CD4-positive, alpha-beta T cell treated with Interleukin-17A for 1 hour (primary cell): ENCODE results near the gene ABCC1.

Source experiments
- DNase-seq: peaks from one replicate; pipeline ENCODE4 v3.0.0-alpha.2; 2020

ABCC1 gene

DNA sequence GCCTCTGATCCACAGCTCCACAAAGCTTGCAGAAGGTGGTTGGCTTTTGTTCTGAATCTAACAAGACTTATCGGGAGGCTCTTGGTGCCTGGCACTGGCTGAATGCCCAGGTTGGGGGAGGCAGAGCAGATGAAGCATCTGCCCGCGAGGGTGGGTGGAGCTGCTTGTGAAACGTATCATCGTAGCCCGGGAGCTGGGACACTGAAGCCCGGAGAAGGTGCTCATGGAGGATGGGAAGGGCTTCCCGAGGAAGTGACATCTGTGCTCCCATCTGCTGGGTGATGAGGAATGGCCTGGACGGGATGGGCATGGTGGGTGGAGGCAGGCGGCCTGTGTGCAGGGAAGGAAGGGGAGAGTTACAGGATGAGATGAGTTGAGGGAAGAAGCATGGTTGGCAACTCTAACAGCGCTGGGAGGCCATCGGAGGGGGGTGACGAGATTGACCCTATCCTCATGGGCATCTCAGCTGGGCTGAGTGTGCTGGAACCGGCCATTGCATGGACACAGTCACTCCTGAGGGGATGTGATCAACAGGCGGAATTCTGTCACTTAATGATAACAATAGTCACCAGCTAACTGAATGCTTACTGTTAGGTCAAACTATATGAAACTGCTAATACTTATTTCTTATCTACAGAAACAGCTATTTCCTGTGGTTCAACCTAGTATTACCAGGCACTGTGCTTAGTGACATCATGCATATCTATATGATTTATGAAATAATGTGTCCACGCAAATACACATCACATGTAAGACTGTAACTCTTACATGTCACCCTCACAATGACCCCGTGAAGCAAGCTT lies 171.2 kb downstream of the ABCC1 start:
- DNase-seq: no peak

DNA sequence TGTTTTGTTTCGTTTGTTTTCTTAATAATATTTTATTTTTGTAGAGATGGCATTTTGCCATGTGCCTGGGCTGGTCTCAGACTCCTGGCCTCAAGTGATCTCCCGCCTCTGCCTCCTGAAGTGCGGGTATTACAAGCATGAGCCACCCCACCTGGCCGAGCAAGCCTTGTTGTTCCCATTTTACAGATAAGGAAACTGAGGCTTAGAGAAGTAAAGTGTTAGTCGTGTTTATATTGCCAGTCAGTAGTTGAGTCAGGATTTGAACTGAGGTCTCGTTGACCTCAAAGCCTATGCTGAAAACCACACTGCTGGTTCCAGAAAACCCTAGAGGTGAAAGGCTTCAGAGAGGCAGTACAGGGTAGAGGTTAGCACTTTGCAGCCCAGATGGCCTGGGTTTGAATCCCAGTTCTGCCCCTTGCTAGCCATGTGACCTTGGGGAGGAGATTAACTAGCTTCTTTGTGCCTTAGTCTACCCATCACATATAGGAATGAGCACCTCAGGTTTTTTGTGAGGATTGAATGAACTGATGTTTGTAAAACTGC lies 171.8 kb downstream of the ABCC1 start:
- no peak for DNase-seq

GRCh38 chr16:16122264-16122663 lies 172.8 kb downstream of the ABCC1 start:
- no peak for DNase-seq

DNA sequence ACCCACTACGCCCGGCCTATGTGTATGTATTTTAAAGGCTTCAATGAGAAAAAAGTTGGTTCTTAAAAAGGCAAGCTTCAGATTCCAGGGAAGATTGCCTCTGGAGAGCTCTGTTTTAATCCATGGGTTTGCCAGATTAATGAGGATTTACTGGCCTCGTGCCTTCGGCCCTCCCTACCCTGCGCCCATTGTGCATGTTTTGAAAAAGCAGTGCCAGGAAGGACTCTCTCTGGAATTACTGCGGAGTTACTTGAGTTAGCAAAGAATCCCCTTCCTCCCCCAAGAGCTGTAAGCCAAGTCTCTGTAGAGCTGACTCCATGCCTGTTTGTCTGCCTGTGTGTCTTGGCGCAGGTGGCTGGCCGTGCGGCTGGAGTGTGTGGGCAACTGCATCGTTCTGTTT lies 175.0 kb downstream of the ABCC1 start:
- no peak for DNase-seq

GRCh38 chr16:16124974-16125373 lies 175.6 kb downstream of the ABCC1 start:
- DNase-seq: no peak

DNA sequence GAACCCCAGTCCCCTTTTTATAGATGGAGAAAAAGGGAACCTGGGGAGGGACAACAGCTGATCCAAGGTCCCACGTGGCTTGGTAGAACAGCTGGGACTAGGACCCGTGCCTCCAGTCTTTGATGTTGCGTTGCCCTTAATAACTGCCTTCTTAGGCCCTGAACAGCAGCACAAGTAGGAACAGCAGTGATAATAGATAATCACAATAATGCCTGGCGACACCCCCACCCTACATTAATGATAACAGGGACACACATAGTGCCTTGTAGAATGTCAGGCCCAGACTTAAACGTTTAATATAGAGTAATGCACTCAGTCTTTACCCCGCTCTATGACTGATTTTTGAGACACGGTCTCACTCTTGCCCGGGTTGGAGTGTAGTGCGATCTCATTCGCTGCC lies 177.5 kb downstream of the ABCC1 start:
- DNase-seq: no peak

DNA sequence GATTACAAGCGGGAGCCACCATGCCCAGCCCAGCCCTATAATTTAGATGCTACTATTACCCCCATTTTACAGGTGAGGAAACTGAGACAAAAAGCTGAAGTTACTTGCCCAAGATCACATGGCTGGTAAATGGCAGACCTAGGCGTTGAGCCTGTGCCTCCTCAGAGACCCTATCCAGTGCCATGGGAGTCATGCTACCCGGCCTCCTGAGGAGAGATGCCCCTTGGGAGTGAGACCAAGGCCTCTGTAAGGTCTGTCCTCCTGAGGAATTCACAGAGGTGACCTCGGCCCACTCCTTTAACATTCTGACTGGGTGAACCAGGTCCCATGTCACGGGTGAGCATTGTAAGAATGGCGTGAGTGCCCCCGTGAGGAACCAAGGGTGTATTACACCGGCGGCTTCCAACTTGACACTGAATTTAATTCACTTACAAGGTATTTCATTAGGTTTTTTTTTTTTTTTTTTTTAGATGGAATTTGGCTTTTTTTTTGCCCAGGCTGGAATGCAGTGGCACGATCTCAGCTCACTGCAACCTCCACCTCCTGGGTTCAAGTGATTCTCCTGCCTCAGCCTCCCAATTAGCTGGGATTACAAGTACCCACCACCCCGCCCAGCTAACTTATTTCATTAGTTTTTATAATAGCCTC lies 178.2 kb downstream of the ABCC1 start:
- DNase-seq: peak; percentile 77

GRCh38 chr16:16131204-16131603 lies 181.8 kb downstream of the ABCC1 start:
- no peak for DNase-seq

GRCh38 chr16:16131659-16132058 lies 182.2 kb downstream of the ABCC1 start:
- DNase-seq: no peak

DNA sequence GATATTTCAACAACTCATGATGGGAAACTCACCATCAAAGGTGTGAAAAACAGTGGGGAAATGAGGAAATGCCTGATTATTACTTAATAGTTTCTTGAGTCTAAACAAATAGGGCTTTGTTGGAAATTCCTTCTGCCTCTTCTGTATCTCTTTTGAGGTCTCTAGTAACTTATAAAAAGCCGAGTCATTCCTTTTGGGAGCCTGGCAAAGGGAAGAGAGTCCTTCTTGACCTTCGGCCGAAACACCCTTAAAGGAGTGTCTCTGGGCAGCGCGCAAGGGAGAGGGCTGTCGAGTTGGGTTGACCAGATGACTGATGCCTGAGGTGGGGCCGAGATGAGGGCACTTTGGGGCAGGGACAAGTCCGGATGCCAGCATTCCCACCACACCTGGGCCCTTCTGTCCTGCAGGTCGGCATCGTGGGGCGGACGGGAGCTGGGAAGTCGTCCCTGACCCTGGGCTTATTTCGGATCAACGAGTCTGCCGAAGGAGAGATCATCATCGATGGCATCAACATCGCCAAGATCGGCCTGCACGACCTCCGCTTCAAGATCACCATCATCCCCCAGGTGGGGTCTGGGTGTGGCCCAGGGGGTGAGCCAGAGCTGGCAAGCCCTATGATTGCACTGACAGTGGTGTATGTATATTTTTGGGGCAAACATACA lies 184.7 kb downstream of the ABCC1 start:
- no peak for DNase-seq

DNA sequence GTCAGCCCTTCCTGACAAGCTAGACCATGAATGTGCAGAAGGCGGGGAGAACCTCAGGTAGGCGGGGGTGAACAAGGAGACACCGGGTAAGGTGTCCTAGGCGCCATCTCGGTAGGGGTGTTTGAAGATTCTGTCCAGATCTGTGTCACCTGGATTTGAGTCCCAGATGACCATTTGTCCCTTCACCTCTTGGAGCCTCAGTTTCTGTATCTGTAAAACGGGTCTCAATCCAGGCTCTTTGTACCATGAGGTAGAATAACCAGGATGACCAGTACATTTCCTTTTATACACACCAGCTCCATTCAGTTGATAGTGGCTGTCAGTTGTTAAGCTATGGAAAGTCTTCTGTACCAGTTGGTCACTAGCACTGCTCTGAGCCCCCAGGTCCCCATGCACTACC lies 187.2 kb downstream of the ABCC1 start:
- no peak for DNase-seq

DNA sequence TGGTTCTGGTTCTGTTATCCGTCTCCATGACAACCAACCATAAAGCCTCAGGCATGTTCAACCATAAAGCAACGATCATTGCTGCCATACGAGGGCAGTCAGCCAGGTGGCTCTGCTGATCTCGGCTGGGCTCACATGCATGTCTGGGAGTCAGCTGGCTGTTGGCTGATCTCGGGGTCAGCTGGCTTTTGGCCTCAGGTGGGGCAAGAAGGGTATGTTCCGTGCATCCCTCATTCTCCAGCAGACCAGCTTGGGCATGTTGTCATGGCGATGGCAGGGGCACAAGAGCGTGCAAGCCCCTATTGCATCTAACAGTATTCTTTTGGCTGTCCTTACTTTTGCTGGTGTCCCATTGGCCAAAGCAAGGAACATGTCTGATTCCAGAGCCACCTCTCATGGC lies 187.7 kb downstream of the ABCC1 start:
- DNase-seq: no peak

- DNase-seq: no peak
Measured at GRCh38 chr16:16138034-16138635, 188.7 kb downstream of the ABCC1 start.

DNA sequence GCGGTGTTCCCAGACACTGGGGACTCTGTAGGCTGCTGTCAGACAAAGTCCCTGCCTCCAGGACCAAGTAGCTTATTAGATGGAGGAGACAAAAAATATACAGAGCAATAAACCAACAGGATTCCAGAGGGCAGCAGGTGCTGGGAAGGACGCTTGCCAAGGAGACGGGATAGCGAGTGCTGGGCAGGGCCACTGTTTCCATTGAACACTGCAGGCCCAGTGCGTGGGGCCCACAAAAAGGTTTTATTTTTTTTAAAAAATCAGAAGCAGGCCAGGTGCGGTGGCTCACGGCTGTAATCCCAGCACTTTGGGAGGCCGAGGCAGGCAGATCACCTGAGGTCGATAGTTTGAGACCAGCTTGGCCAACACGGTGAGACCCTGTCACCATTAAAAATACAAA lies 189.6 kb downstream of the ABCC1 start:
- no peak for DNase-seq

DNA sequence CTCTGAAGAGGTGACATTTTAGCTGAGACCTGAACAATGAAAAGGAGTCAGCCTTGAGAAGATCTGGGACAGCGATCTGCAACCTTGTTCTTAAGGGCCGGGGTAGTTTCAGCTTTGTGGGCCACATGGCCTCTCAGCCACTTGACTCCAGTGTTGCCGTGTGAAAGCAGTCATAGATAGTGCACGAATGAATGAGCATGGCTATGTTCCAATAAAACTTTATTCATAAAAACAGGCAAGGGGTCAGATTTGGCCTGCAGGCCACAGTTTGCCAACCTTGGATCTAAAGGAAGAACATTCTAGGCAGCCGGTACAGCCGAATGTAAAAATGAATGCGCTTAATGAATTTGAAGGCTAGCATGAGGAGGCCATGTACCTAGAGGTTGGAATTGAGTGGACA lies 190.4 kb downstream of the ABCC1 start:
- DNase-seq: no peak

GRCh38 chr16:16140537-16140936 lies 191.1 kb downstream of the ABCC1 start:
- no peak for DNase-seq

DNA sequence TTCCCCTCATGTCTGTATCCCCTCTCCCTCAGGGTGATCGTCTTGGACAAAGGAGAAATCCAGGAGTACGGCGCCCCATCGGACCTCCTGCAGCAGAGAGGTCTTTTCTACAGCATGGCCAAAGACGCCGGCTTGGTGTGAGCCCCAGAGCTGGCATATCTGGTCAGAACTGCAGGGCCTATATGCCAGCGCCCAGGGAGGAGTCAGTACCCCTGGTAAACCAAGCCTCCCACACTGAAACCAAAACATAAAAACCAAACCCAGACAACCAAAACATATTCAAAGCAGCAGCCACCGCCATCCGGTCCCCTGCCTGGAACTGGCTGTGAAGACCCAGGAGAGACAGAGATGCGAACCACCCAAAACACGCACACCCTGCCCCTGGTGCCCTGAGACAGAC lies 191.7 kb downstream of the ABCC1 start:
- DNase-seq: no peak

- DNase-seq: no peak
Measured at GRCh38 chr16:16141784-16142396, 192.5 kb downstream of the ABCC1 start.

GRCh38 chr16:16143038-16143763 lies 193.8 kb downstream of the ABCC1 start:
- peak; percentile 8 for DNase-seq

DNA sequence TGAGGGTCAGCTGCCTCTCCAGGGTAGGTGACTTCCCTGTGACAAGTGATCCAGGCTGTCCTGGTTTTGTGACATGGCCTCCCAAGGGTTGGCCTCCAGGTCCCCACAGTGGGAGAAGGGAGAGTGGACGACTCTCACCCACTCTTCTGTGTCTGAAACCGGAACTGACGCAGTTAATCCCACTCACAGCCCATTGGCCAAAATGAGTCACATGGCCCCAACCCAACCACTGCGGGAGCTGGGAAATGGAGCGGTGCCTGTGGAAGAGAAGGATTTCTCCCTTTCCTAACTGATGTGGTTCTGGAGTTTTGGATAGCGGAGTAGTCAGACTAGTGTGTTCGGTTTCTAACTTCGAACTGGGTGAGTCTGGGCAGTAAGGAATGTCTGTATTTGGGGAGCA lies 194.5 kb downstream of the ABCC1 start:
- no peak for DNase-seq

- no peak for DNase-seq
Measured at GRCh38 chr16:16144416-16144815, 195.0 kb downstream of the ABCC1 start.

DNA sequence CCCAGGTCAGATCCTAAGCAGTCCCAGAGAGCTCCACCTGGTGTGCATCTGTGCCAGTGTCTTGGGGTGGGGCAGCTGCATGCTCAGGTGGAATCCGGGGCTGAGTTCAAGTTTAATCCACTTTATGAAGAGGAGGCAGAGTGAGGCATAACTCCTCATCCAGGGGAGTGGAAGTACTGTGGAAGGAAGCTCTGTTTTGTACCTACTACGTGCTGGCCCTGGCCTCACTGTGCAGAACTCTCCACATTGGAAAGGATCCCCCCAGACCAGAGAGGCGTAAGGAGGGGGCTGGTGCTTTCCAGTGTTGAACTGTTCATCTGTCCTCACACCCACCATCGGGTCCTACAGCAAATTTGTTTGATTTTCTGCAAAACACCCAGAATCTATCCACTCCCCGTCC lies 195.9 kb downstream of the ABCC1 start:
- DNase-seq: no peak
